HepG2 (cell line): ENCODE data around the gene SMIM13. TPM values are rescaled to one million over a fixed set of nuclear protein-coding genes. Genes with fewer than 3 reads are reported as not detected.

ENCODE experiments used
- CEBPG ChIP-seq: IDR thresholded peaks from 2 replicates; pipeline ENCODE4 v1.6.1; 2016
- CENPT ChIP-seq: sonication (generic); formaldehyde crosslinking; IDR thresholded peaks from 2 replicates; pipeline ENCODE4 v1.8.0; 2022; ENCODE audit warnings: low read depth, mild to moderate bottlenecking, moderate library complexity, missing genetic modification reagents
- DMAP1 ChIP-seq: IDR thresholded peaks from 2 replicates; pipeline ENCODE4 v1.6.1; 2016
- ELF1 ChIP-seq: sonication (generic); formaldehyde crosslinking; IDR thresholded peaks from 2 replicates; pipeline ENCODE4 v1.4.0; 2020; ENCODE audit warnings: missing genetic modification reagents
- HNRNPUL1 ChIP-seq: fragments of 200-400 bp; formaldehyde crosslinking; IDR thresholded peaks from 2 replicates; pipeline ENCODE4 v1.6.1; 2017; ENCODE audit warnings: low read depth, mild to moderate bottlenecking, low read length, moderate library complexity
- IKZF1 ChIP-seq: fragments of 450-650 bp; IDR thresholded peaks from 2 replicates; pipeline ENCODE4 v1.7.1; 2016
- ISL2 ChIP-seq: sonication (generic); formaldehyde crosslinking; IDR thresholded peaks from 2 replicates; pipeline ENCODE4 v1.5.0; 2020; ENCODE audit warnings: missing genetic modification reagents
- KDM1A ChIP-seq: IDR thresholded peaks from 2 replicates; pipeline ENCODE4 v1.6.1; 2016; ENCODE audit warnings: missing compliant biosample characterization
- KMT2B ChIP-seq: IDR thresholded peaks from 2 replicates; pipeline ENCODE4 v1.6.1; 2016; ENCODE audit warnings: missing genetic modification reagents, missing compliant biosample characterization
- MED1 ChIP-seq: sonication (generic); formaldehyde crosslinking; IDR thresholded peaks from 2 replicates; pipeline ENCODE4 v1.4.0; 2020; ENCODE audit warnings: missing genetic modification reagents
- MIER3 ChIP-seq: IDR thresholded peaks from 2 replicates; pipeline ENCODE4 v1.6.1; 2016; ENCODE audit warnings: missing compliant biosample characterization, borderline replicate concordance
- NR2C2 ChIP-seq: sonication (generic); formaldehyde crosslinking; IDR thresholded peaks from 2 replicates; pipeline ENCODE4 v1.4.0; 2020; ENCODE audit warnings: missing genetic modification reagents, mild to moderate bottlenecking, moderate library complexity, borderline replicate concordance
- POLR2A ChIP-seq, 2 experiments: IDR thresholded peaks; 2 replicates each; pipeline ENCODE4 v1.6.1; 2011; ENCODE audit warnings: low read depth in 2 of 2, low read length in 2 of 2, mild to moderate bottlenecking in 1 of 2, moderate library complexity in 1 of 2; ENCODE audit not compliant: insufficient read depth in 1 of 2
- POLR2AphosphoS5 ChIP-seq: IDR thresholded peaks from 2 replicates; pipeline ENCODE4 v1.6.1; 2012; ENCODE audit warnings: low read depth, low read length
- PTBP1 ChIP-seq: fragments of 200-400 bp; formaldehyde crosslinking; IDR thresholded peaks from 2 replicates; pipeline ENCODE4 v1.6.1; 2018; ENCODE audit warnings: low read length, low read depth; ENCODE audit not compliant: poor library complexity, severe bottlenecking
- RBM22 ChIP-seq: fragments of 200-400 bp; formaldehyde crosslinking; optimal IDR thresholded peaks from 2 replicates; pipeline ENCODE3; 2017; ENCODE audit warnings: mild to moderate bottlenecking, low read length, moderate library complexity
- SMAD3 ChIP-seq: sonication (generic); formaldehyde crosslinking; IDR thresholded peaks from 2 replicates; pipeline ENCODE4 v1.4.0; 2020; ENCODE audit warnings: missing genetic modification reagents
- SNAPC2 ChIP-seq: sonication (generic); formaldehyde crosslinking; IDR thresholded peaks from 2 replicates; pipeline ENCODE4 v1.8.1; 2022; ENCODE audit warnings: mild to moderate bottlenecking, missing genetic modification reagents
- SP2 ChIP-seq: sonication (generic); formaldehyde crosslinking; IDR thresholded peaks from 2 replicates; pipeline ENCODE4 v1.5.1; 2020; ENCODE audit warnings: mild to moderate bottlenecking, missing genetic modification reagents
- SP4 ChIP-seq: sonication (generic); formaldehyde crosslinking; IDR thresholded peaks from 2 replicates; pipeline ENCODE4 v1.8.1; 2023; ENCODE audit warnings: mild to moderate bottlenecking, missing genetic modification reagents
- SSRP1 ChIP-seq: IDR thresholded peaks from 2 replicates; pipeline ENCODE4 v1.6.1; 2016; ENCODE audit warnings: control low read depth
- TFDP1 ChIP-seq: IDR thresholded peaks from 2 replicates; pipeline ENCODE4 v1.6.1; 2016; ENCODE audit warnings: missing compliant biosample characterization, missing genetic modification reagents, borderline replicate concordance
- ZMAT5 ChIP-seq: sonication (generic); formaldehyde crosslinking; IDR thresholded peaks from 2 replicates; pipeline ENCODE4 v1.5.0; 2020; ENCODE audit warnings: mild to moderate bottlenecking, low read depth, missing genetic modification reagents, borderline replicate concordance
- ZNF589 ChIP-seq: sonication (generic); formaldehyde crosslinking; conservative IDR thresholded peaks from 2 replicates; pipeline ENCODE4 v1.8.0; 2022; ENCODE audit warnings: mild to moderate bottlenecking, moderate library complexity, missing genetic modification reagents
- ZNF607 ChIP-seq: sonication (generic); formaldehyde crosslinking; IDR thresholded peaks from 2 replicates; pipeline ENCODE4 v1.5.1; 2020; ENCODE audit warnings: missing genetic modification reagents, mild to moderate bottlenecking, borderline replicate concordance
- ZNF629 ChIP-seq: sonication (generic); formaldehyde crosslinking; conservative IDR thresholded peaks from 2 replicates; pipeline ENCODE4 v1.5.0; 2020; ENCODE audit warnings: missing genetic modification reagents
- ZNF709 ChIP-seq: sonication (generic); formaldehyde crosslinking; IDR thresholded peaks from 2 replicates; pipeline ENCODE4 v1.5.0; 2020; ENCODE audit warnings: mild to moderate bottlenecking, missing genetic modification reagents
- ZNF781 ChIP-seq: sonication (generic); formaldehyde crosslinking; IDR thresholded peaks from 2 replicates; pipeline ENCODE4 v1.5.1; 2020; ENCODE audit warnings: borderline replicate concordance, mild to moderate bottlenecking, missing genetic modification reagents; ENCODE audit errors: not compliant biosample characterization
- ZNF850 ChIP-seq: sonication (generic); formaldehyde crosslinking; conservative IDR thresholded peaks from 2 replicates; pipeline ENCODE4 v1.9.0; 2021; ENCODE audit warnings: mild to moderate bottlenecking, missing genetic modification reagents
- ZNF891 ChIP-seq: sonication (generic); formaldehyde crosslinking; IDR thresholded peaks from 2 replicates; pipeline ENCODE4 v1.5.0; 2020; ENCODE audit warnings: mild to moderate bottlenecking, missing genetic modification reagents
- polyA plus RNA-seq, 8 experiments: library from polyadenylated mRNA; depleted of rRNA in 3 of 8; stranded (reverse) in 7 of 8; unstranded in 1 of 8; fragments of >200 nt; fragmentation: Illumina TruSeq in 4 of 8; extraction: Trizol in 4 of 8; gene quantifications; 2 replicates each; pipeline versions ENCODE4 v1.2.1 to v1.2.3, GENCODE V29; 2011 to 2016; ENCODE audit warnings: low read depth in 4 of 8, missing spikeins in 1 of 8, mixed read lengths in 1 of 8; ENCODE audit not compliant: insufficient read depth in 1 of 8
- total RNA-seq, 5 experiments: library from RNA; depleted of rRNA; stranded (reverse); fragments of >200 nt; fragmentation: Illumina TruSeq; extraction: Trizol; gene quantifications; 2 replicates each; pipeline ENCODE4 v1.2.3, GENCODE V29; 2016; ENCODE audit warnings: low read depth in 1 of 5
- TF ChIP-seq, protein P1 (sequence below): sonication (generic); formaldehyde crosslinking; conservative IDR thresholded peaks from 2 replicates; pipeline ENCODE4 v1.4.0; 2020; ENCODE audit warnings: missing genetic modification reagents
- TF ChIP-seq, protein P2 (sequence below): sonication (generic); formaldehyde crosslinking; IDR thresholded peaks from 2 replicates; pipeline ENCODE4 v1.8.0; 2022; ENCODE audit warnings: missing genetic modification reagents, low read depth, mild to moderate bottlenecking, borderline replicate concordance

Gene SMIM13
- total and polyA plus RNA-seq, 2 of the 13 experiments (the other 11 are each of a cell fraction or from before 2014, with no cell fraction given) = 2.7 to 10.2 TPM

GRCh38 chr6:11183761-11184362 lies 90.2 kb downstream of the SMIM13 start (continued):
- TF ChIP-seq ZMAT5 = no peak
- no peak for TF ChIP-seq NR2C2 (CRISPR knock-in tag)
- no peak for TF ChIP-seq DMAP1 (CRISPR knock-in tag)
- no peak for TF ChIP-seq ISL2 (CRISPR knock-in tag)
- TF ChIP-seq KDM1A (CRISPR knock-in tag) = no peak
- no peak for TF ChIP-seq SMAD3 (CRISPR knock-in tag)
- TF ChIP-seq POLR2AphosphoS5 = peak; percentile 56
- TF ChIP-seq ZNF891 (CRISPR knock-in tag) = no peak
- TF ChIP-seq IKZF1 = no peak
- no peak for TF ChIP-seq ZNF781 (CRISPR knock-in tag)
- TF ChIP-seq ZNF709 (CRISPR knock-in tag) = no peak
- no peak for TF ChIP-seq MIER3 (CRISPR knock-in tag)
- TF ChIP-seq SNAPC2 (CRISPR knock-in tag) = peak; percentile 39; the same call in 1 of the 2 replicates
- no peak for TF ChIP-seq CENPT (CRISPR knock-in tag)
- no peak for TF ChIP-seq KMT2B (CRISPR knock-in tag)
- TF ChIP-seq ZNF629 (CRISPR knock-in tag) = no peak
- TF ChIP-seq CEBPG (CRISPR knock-in tag) = no peak
- TF ChIP-seq ZNF589 = no peak
- TF ChIP-seq RBM22 = peak; percentile 99
- TF ChIP-seq, protein P1, sequence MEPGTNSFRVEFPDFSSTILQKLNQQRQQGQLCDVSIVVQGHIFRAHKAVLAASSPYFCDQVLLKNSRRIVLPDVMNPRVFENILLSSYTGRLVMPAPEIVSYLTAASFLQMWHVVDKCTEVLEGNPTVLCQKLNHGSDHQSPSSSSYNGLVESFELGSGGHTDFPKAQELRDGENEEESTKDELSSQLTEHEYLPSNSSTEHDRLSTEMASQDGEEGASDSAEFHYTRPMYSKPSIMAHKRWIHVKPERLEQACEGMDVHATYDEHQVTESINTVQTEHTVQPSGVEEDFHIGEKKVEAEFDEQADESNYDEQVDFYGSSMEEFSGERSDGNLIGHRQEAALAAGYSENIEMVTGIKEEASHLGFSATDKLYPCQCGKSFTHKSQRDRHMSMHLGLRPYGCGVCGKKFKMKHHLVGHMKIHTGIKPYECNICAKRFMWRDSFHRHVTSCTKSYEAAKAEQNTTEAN (CRISPR knock-in tag) = no peak
- TF ChIP-seq HNRNPUL1 = no peak
- TF ChIP-seq SSRP1 (CRISPR knock-in tag) = peak; percentile 92; the same call in 1 of the 2 replicates
- no peak for TF ChIP-seq ELF1 (CRISPR knock-in tag)
- TF ChIP-seq, protein P2, sequence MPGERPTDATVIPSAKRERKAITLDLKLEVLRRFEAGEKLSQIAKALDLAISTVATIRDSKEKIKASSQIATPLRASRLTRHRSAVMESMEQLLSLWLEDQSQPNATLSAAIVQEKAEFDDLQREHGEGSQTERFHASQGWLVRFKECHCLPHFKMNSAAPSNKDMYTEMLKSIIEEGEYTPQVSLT (CRISPR knock-in tag) = 0 out of 2 replicates have a peak, but pooled peaks have one; percentile 39
- TF ChIP-seq TFDP1 (CRISPR knock-in tag) = no peak
- TF ChIP-seq ZNF607 (CRISPR knock-in tag) = no peak
- TF ChIP-seq PTBP1 = no peak
- no peak for TF ChIP-seq SP4 (CRISPR knock-in tag)
- TF ChIP-seq ZNF850 (CRISPR knock-in tag) = no peak
- TF ChIP-seq MED1 (CRISPR knock-in tag) = 0 out of 2 replicates have a peak, but pooled peaks have one; percentile 38
- peak in 1 of 2 experiments; percentile 43; a peak in 1 of 4 replicates for TF ChIP-seq POLR2A (IDR thresholded peaks at IDR 0.05; ENCODE audit: insufficient read depth in 1 of 2, low read depth in 2 of 2, low read length in 2 of 2)
- no peak for TF ChIP-seq SP2
